Suprapubic skin (tissue), 4 donors: ENCODE results near the gene NMNAT2. TPM values are rescaled to one million over a fixed set of nuclear protein-coding genes. Genes with fewer than 3 reads are reported as not detected.

Experiments used
- DNase-seq, 2 donors: peaks; one replicate each; pipeline ENCODE4 v3.0.0-alpha.2; 2019; ENCODE audit warnings: low spot score in 2 of 2
- H3K27ac ChIP-seq: fragments of 200-600 bp; sonication (generic); one replicate; pipeline ENCODE4 v1.5.1; 2019
- H3K27me3 ChIP-seq: fragments of 200-600 bp; sonication (generic); one replicate; pipeline ENCODE4 v1.5.1; 2019
- H3K36me3 ChIP-seq: fragments of 200-600 bp; sonication (generic); one replicate; pipeline ENCODE4 v1.5.1; 2019
- H3K4me1 ChIP-seq: fragments of 200-600 bp; sonication (generic); one replicate; pipeline ENCODE4 v1.5.1; 2019
- H3K4me3 ChIP-seq: fragments of 200-600 bp; sonication (generic); one replicate; pipeline ENCODE4 v1.5.1; 2019; ENCODE audit warnings: mild to moderate bottlenecking
- H3K9me3 ChIP-seq: fragments of 200-600 bp; sonication (generic); one replicate; pipeline ENCODE4 v1.5.1; 2019
- EP300 ChIP-seq: sonication (generic); formaldehyde crosslinking; IDR thresholded peaks from one replicate; pipeline ENCODE4 v1.6.1; 2017; ENCODE audit warnings: antibody characterized with exemption
- POLR2A ChIP-seq, 2 donors: fragments of 450-650 bp; IDR thresholded peaks; one replicate each; pipeline ENCODE4 v1.6.1; 2017; ENCODE audit warnings: antibody characterized with exemption in 2 of 2, mild to moderate bottlenecking in 2 of 2, moderate library complexity in 2 of 2
- POLR2AphosphoS5 ChIP-seq, 3 donors: sonication (generic); formaldehyde crosslinking; IDR thresholded peaks; one replicate each; pipeline ENCODE4 v1.6.1; 2017; ENCODE audit warnings: antibody characterized with exemption in 3 of 3
- WGBS: methylation state at CpG from one replicate; pipeline ENCODE4 v1.1.5; 2018; 5-methylcytosine and 5-hydroxymethylcytosine counted together
- total RNA-seq, 4 donors: library from RNA; depleted of rRNA; stranded (reverse); fragments of >200 nt; gene quantifications; one replicate each; pipeline ENCODE4 v1.1.0, GENCODE V29; 2016
- TF ChIP-seq, protein P1 (sequence below), 2 donors: fragments of 200-600 bp in 1 of 2; fragments of 450-650 bp in 1 of 2; sonication (generic) in 1 of 2; IDR thresholded peaks; one replicate each; pipeline ENCODE4 v1.5.1; 2016 to 2019; ENCODE audit warnings: antibody characterized with exemption in 2 of 2, mild to moderate bottlenecking in 1 of 2, moderate library complexity in 1 of 2

Gene NMNAT2
- total RNA-seq, 4 donors from 2014 or later, result 0.48 to 0.81 (median 0.68) TPM

DNA sequence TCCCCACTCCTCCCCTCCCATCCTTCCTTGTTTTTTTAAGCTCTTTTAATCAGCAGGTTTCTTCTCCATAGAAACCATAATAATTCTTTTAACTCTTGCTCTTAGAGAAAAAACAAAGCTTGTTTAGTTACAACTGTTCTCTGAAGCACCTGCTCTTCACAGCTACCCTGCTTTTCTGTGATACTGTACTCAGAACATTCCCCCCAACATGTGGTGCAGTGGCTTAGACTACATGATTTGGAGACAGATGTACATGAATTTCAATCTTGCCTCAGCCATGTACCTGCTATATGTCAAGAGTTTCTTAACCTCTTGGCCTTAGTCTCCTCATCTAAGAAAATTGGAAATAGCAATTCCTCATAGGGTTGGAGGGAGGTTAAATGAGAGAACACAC lies 198.6 kb downstream of the NMNAT2 start:
- Histone ChIP-seq H3K4me1 (peaks cover 18% of the 10 kb centered on the region), H3K27me3 (no peaks in the 10 kb centered on the region), H3K9me3 (no peaks in the 10 kb centered on the region), H3K4me3 (no peak overlapping the region), H3K36me3 (peaks cover 5% of the 10 kb centered on the region), H3K27ac (no peak overlapping the region)
- TF ChIP-seq POLR2AphosphoS5 (IDR thresholded peaks at IDR 0.05) (no peak), POLR2A (IDR thresholded peaks at IDR 0.05) (no peak), EP300 (no peak)
- TF ChIP-seq, protein P1, sequence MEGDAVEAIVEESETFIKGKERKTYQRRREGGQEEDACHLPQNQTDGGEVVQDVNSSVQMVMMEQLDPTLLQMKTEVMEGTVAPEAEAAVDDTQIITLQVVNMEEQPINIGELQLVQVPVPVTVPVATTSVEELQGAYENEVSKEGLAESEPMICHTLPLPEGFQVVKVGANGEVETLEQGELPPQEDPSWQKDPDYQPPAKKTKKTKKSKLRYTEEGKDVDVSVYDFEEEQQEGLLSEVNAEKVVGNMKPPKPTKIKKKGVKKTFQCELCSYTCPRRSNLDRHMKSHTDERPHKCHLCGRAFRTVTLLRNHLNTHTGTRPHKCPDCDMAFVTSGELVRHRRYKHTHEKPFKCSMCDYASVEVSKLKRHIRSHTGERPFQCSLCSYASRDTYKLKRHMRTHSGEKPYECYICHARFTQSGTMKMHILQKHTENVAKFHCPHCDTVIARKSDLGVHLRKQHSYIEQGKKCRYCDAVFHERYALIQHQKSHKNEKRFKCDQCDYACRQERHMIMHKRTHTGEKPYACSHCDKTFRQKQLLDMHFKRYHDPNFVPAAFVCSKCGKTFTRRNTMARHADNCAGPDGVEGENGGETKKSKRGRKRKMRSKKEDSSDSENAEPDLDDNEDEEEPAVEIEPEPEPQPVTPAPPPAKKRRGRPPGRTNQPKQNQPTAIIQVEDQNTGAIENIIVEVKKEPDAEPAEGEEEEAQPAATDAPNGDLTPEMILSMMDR (IDR thresholded peaks at IDR 0.05), result no peak
- no peak for DNase-seq

DNA sequence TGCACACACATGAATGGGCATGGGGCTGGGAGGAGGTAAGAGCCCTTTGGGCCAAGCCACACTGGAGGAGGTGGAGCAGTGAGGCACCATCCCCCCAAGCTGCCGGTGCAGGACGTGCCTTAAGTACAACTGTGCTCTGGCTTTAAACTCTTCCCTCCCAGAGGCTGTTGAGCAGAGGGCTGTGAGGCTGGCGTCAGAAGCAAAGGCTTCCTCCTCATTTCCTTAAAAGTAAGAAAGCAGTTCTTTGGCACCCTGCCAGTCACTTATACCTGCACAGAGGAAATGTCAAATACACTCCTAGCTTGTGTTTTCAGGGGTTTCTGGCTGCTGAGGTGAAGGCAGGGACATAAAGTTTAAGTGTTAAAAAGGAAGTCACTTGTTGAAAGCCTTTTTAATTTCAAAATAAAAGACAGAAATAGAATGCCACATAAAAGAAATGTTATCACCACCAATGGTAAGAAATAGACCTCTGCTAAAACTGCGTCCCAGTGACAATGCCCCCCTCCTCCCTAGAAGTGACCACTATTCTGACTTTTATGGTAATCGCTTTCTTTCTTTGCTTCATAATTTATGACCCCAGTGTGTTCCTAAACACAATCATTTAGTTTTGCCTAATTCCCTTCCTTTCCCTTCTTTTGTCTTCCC lies 199.1 kb downstream of the NMNAT2 start:
- H3K4me3 ChIP-seq, result no peak overlapping the region
- H3K36me3 ChIP-seq, result peaks cover 5% of the 10 kb centered on the region
- TF ChIP-seq EP300, result no peak
- TF ChIP-seq POLR2AphosphoS5 (IDR thresholded peaks at IDR 0.05), result no peak
- TF ChIP-seq, protein P1 (IDR thresholded peaks at IDR 0.05), result no peak
- no peak for TF ChIP-seq POLR2A (IDR thresholded peaks at IDR 0.05)
- WGBS, result 23% methylated on average over 4 of the region's 5 CpGs
- no peak for DNase-seq
- peak overlapping the region; percentile 64 for H3K27ac ChIP-seq
- H3K4me1 ChIP-seq, result peaks cover 18% of the 10 kb centered on the region
- H3K9me3 ChIP-seq, result no peaks in the 10 kb centered on the region
- no peaks in the 10 kb centered on the region for H3K27me3 ChIP-seq

DNA sequence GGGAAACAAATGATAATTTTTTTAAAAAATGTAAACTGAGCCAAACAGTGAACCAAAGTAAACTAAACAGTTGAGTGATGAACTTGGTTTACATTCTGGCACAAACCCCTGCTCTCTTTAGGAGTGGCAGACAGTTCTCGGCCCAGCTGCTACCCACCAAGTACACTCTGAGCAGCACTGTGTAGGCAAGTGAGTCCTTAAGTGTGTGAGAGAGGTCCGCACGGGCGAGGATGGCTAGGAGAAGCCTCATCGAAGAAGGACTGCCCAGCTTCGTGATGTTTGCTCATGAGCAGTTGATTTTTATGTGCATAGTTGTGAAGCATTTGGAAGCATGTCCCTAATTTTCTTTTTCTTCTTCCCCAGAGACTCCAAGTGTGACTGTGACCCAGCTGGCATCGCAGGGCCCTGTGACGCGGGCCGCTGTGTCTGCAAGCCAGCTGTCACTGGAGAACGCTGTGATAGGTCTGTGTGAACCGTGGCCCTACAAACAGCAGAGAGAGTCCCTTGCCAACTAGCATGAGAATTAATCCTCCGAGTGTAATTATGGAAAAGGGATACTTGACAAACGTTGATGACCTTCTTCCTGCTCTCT lies 200.1 kb downstream of the NMNAT2 start:
- peak overlapping the region; percentile 64 for H3K27ac ChIP-seq
- no peak overlapping the region for H3K4me3 ChIP-seq
- H3K36me3 ChIP-seq, result no peaks in the 10 kb centered on the region
- DNase-seq, result peak in 1 of 2 donors; percentile 76
- no peaks in the 10 kb centered on the region for H3K27me3 ChIP-seq
- peak in 1 of 3 donors; percentile 23 for TF ChIP-seq POLR2AphosphoS5 (IDR thresholded peaks at IDR 0.05)
- TF ChIP-seq, protein P1 (IDR thresholded peaks at IDR 0.05), result no peak
- 60% methylated on average over 14 of the region's 14 CpGs for WGBS
- no peaks in the 10 kb centered on the region for H3K9me3 ChIP-seq
- peaks cover 18% of the 10 kb centered on the region for H3K4me1 ChIP-seq

DNA sequence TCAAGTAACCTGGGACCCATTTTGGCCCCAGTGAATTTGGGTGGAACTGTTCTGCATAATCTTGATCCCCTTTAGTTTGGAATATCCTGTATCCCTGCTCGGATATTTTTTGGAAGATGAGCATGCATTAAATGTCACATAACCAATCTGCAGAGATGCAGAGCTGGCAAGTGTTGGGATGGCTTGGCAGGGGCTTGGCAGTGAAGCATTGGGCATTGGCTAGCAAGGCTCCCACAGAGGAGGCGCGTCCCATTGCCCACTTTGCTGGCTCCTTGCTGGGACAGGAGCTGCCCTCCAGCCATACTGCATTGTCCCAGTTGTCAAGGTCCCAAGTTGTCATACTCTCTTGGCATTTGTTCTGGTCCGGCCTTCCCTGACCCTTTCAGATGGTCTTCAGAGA lies 202.2 kb downstream of the NMNAT2 start:
- Histone ChIP-seq H3K4me1 (peaks cover 23% of the 10 kb centered on the region), H3K9me3 (no peaks in the 10 kb centered on the region), H3K27me3 (no peaks in the 10 kb centered on the region), H3K27ac (no peak overlapping the region), H3K4me3 (no peak overlapping the region), H3K36me3 (no peaks in the 10 kb centered on the region)
- DNase-seq, result no peak
- 93% methylated on average over 4 of the region's 4 CpGs for WGBS
- TF ChIP-seq EP300 (no peak), POLR2A (IDR thresholded peaks at IDR 0.05) (no peak), POLR2AphosphoS5 (IDR thresholded peaks at IDR 0.05) (no peak)
- TF ChIP-seq, protein P1 (IDR thresholded peaks at IDR 0.05), result no peak

DNA sequence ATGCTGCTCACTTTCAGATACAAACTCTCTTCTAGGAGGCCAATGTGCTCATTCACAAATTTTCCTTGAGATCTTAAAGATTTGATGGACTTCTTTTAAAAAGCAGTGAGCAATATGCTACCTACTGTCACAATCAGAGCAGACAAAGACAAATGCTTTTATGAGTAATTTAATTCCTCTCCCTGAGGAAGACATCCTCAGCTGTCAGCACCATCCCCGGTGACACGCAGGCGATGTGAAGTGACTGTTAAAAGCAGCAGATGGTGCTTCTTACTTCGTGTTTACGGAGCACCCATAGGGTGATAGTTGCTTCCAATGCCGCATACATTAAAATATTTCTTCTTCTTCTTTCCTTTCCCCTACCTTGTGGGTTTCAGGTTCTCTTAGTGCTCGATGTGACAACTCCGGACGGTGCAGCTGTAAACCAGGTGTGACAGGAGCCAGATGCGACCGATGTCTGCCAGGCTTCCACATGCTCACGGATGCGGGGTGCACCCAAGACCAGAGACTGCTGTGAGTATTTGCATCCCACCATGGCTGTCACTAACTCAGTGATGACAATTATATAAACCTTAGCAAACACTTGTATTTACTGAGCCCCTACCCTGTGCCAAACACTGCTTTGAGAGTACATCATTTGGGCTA lies 203.0 kb downstream of the NMNAT2 start:
- Histone ChIP-seq H3K36me3 (no peaks in the 10 kb centered on the region), H3K4me3 (no peak overlapping the region), H3K4me1 (peaks cover 23% of the 10 kb centered on the region), H3K9me3 (no peaks in the 10 kb centered on the region), H3K27me3 (no peaks in the 10 kb centered on the region), H3K27ac (no peak overlapping the region)
- DNase-seq, result no peak
- no peak for TF ChIP-seq POLR2AphosphoS5 (IDR thresholded peaks at IDR 0.05)
- 86% methylated on average over 13 of the region's 13 CpGs for WGBS
